NCI-H146 treated with DMSO at 0.1 percent for 48 hours (cell line): Measurements from ENCODE around the gene MANF.
A peak's percentile ranks its signal among the peaks of the same experiment; 100 is the strongest.

Experiments used
- DNase-seq: peaks from one replicate; lab custom pipeline; 2025; ENCODE audit not compliant: unreplicated experiment; lab: John Stamatoyannopoulos, UW

Gene MANF

DNA sequence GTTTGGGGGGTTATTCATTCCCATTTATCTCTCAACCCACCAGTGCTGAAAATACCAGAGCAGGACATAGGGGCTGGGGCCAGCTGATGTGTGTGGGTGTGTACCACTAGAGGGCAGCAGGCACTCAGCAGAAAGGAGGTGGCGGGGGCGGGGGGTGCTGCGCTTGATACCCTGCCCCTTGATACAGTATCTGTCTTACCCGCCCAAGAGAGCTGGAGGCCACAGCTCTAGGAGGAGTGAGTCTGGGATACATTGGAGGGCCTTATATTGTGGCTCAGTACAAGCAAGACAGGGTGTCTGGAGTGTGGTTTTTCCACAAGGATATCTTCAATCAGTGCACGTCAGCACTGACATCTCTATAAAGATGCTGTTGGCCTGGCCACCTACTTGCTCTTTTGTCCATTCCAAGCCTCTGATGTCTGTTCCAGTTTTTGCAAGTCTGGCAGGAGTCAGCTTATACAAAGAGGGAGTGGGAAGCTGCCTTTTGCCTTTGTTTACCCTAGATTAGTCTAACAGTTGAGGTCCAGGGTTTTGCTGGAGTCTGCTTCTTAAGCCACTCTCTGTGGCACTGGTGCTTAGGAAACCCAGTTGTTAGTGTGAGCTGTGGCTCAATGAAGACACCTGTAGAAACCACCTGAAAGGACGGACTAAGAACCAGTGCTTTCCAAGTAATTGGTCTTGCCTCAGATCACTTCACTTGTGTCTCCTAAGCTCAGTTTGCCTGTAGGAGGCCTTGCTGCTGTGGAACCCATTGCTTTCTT lies 4.5 kb downstream of the MANF start:
- peak; percentile 0 for DNase-seq

GRCh38 chr3:51390246-51391074 lies 5.4 kb downstream of the MANF start:
- DNase-seq = no peak

- peak; percentile 81 for DNase-seq
Measured at GRCh38 chr3:51391075-51391565, 6.0 kb downstream of the MANF start, which contains the start of gene RBM15B. TSS of gene RBM15B (plus strand) at chr3:51391285. CDS start at chr3:51391400, 115 bp downstream.

DNA sequence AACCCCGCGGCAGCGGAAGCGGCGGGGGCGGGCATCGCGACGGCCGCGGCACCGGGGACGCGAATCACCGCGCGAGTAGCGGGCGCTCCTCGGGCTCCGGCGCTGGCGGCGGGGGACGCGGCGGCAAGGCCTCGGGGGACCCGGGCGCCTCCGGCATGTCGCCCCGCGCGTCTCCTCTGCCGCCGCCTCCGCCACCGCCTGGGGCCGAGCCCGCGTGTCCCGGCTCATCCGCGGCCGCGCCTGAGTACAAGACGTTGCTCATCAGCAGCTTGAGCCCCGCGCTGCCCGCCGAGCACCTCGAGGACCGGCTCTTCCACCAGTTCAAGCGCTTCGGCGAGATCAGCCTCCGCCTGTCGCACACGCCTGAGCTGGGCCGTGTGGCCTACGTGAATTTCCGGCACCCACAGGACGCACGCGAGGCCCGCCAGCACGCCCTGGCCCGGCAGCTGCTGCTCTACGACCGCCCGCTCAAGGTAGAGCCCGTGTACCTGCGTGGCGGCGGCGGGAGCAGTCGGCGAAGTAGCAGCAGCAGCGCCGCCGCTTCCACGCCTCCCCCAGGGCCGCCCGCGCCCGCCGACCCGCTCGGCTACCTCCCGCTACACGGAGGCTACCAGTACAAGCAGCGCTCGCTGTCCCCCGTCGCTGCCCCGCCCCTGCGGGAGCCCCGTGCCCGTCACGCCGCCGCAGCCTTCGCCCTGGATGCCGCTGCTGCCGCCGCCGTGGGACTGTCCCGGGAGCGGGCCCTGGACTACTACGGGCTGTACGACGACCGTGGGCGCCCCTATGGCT lies 6.7 kb downstream of the MANF start:
- no peak for DNase-seq

- DNase-seq = no peak
Measured at GRCh38 chr3:51392355-51393133, 7.5 kb downstream of the MANF start.

DNA sequence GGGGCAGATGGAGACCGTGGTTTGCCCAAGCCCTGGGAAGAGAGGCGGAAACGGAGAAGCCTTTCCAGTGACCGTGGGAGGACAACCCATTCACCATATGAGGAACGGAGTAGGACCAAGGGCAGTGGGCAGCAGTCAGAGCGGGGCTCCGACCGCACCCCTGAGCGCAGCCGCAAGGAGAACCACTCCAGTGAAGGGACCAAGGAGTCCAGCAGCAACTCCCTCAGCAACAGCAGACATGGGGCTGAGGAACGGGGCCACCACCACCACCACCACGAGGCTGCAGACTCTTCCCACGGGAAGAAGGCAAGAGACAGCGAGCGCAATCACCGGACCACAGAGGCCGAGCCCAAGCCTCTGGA lies 8.0 kb downstream of the MANF start:
- DNase-seq = no peak

DNA sequence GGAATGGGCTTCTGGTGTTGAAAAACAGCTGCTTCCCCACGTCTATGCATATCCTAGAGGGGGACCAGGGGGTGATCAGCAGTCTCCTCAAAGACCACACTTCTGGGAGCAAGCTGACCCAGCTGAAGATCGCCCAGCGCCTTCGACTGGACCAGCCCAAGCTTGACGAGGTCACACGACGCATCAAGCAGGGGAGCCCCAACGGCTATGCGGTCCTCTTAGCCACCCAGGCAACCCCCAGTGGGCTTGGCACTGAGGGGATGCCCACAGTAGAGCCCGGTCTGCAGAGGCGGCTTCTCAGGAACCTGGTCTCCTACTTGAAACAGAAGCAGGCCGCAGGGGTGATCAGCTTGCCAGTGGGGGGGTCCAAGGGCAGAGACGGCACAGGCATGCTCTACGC lies 8.5 kb downstream of the MANF start:
- DNase-seq = no peak

- no peak for DNase-seq
Measured at GRCh38 chr3:51394541-51394940, 9.4 kb downstream of the MANF start.

GRCh38 chr3:51395493-51396213 lies 10.6 kb downstream of the MANF start:
- no peak for DNase-seq

GRCh38 chr3:51396401-51396800 lies 11.3 kb downstream of the MANF start:
- DNase-seq = no peak

GRCh38 chr3:51397392-51397791 lies 12.3 kb downstream of the MANF start:
- no peak for DNase-seq

GRCh38 chr3:51398595-51399310 lies 13.7 kb downstream of the MANF start:
- DNase-seq = no peak

DNA sequence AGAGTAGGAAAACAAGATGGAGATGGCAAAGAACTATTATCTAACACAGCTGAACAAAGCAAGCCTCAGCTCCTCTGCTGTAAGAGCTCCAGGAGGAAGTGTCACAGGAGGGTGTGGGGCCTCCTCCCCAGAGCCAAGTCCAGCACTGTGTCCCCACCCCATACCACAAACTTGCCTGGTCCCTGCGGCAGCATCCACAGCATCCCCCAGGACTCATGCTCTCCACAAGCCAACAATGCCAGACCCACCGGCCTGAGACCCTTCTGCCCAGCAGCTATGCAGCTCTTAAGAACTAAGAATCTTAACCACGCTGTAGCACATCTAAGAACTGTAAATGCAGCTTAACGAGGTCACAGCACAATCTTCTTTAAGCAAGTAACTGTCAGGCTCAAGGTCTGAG lies 15.1 kb downstream of the MANF start:
- no peak for DNase-seq

DNA sequence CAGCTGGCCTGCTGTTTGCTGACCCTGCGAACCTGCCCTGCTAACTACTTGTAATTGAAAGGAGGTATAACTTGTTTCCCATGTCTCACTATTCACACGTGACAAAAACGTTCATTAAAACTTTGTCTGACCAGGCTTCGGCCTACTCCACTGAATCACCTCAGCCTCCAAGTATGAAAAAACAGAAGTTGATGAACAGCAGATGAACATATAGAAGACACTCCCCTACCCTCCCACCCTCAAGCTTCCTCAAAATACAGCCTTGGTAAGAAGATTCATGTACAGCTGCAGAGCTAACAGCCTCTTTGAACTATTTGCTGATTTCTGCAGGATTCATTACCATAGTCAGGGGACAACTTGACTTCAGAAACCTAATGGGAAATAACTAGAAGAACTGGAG lies 16.6 kb downstream of the MANF start:
- no peak for DNase-seq

DNA sequence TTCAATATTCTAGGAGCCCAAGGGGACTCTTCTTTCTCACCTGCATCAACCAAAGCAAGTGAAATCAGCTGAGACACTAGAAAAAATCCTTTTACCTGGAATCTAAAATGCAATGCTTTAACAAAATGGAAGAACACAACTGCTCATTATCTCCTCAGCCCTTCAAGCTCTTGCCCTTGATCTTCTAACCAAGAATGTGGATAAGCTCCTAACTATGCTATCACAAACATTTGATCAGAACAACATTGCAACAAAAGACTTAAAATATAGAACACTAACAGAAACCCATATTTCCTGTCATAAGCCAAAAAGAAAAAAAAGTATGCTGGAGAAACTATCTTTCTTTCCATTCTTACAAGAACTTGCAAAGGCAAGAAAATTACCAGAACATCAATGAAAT lies 18.6 kb downstream of the MANF start:
- DNase-seq = no peak

DNA sequence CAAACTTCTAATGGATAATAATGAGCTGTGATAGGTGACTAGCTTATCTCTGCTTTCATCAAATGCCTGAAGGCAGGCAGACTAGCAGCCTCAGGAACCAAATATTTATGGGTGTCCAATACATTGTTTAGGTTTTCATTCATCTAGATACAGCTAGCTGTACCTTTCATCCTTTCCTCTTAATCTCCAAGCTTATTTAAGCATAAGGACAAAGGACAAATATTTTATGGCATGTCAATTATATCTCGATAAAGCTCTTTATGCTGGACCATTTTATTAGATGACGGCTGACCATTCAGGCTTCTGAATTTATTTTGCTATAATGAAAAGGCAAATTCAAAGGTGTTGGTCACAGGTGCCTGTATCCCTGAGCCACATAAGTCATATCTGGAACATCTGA lies 22.9 kb downstream of the MANF start:
- no peak for DNase-seq

- no peak for DNase-seq
Measured at GRCh38 chr3:51408813-51409212, 23.7 kb downstream of the MANF start.

- no peak for DNase-seq
Measured at GRCh38 chr3:51422211-51422610, 37.1 kb downstream of the MANF start.

DNA sequence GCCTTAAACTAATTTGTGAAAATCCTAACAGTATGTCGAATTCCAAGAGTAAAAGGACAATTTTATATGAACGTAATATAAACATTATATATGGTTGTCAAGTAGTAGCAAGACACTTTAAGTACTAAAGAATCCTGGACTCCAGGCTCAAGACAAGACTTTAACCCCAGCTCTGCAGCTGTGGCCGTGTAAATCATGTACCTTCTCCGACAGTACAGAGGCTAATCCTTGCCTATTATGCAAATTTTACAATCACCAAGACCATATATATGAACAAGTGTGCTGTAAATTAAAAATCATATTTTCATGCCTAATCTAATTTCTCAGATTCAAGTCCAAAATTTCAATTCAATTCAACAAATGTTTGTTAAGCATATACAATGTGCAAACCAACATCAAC lies 41.8 kb downstream of the MANF start:
- no peak for DNase-seq
